K562 (cell line): ENCODE data around the gene RNPEPL1. TPM values are rescaled to one million over a fixed set of nuclear protein-coding genes. Genes with fewer than 3 reads are reported as not detected.

ENCODE experiments used
- AFF4 ChIP-seq: sonication (generic); formaldehyde crosslinking; IDR thresholded peaks from 2 replicates; pipeline ENCODE4 v1.8.0; 2023; ENCODE audit warnings: mild to moderate bottlenecking, missing genetic modification reagents
- BMI1 ChIP-seq: fragments of 150-350 bp; IDR thresholded peaks from 2 replicates; pipeline ENCODE4 v1.6.1; 2014; ENCODE audit warnings: low read length
- BRD4 ChIP-seq: fragments of 200-600 bp; sonication (generic); IDR thresholded peaks from 2 replicates; pipeline ENCODE4 v1.6.1; 2017; ENCODE audit warnings: inconsistent platforms
- HNRNPH1 ChIP-seq: fragments of 200-400 bp; formaldehyde crosslinking; optimal IDR thresholded peaks from 2 replicates; pipeline ENCODE3; 2017; ENCODE audit warnings: low read depth, mild to moderate bottlenecking, low read length, moderate library complexity
- IFI16 ChIP-seq: fragments of 250-450 bp; sonication (Bioruptor Pico); IDR thresholded peaks from 2 replicates; pipeline ENCODE4 v2.1.2; 2022; ENCODE audit warnings: mild to moderate bottlenecking, inconsistent platforms
- PCBP1 ChIP-seq: fragments of 200-400 bp; formaldehyde crosslinking; IDR thresholded peaks from 2 replicates; pipeline ENCODE4 v1.6.1; 2018; ENCODE audit warnings: mild to moderate bottlenecking, low read depth, low read length; ENCODE audit not compliant: poor library complexity, severe bottlenecking
- RFX1 ChIP-seq: fragments of 450-650 bp; IDR thresholded peaks from 2 replicates; pipeline ENCODE4 v1.6.1; 2016; ENCODE audit warnings: mild to moderate bottlenecking, moderate library complexity
- RNF219 ChIP-seq: fragments of 250-450 bp; sonication (Bioruptor Pico); IDR thresholded peaks from 2 replicates; pipeline ENCODE4 v1.5.0; 2022; ENCODE audit warnings: mild to moderate bottlenecking
- SMARCB1 ChIP-seq: IDR thresholded peaks from 2 replicates; pipeline ENCODE4 v1.6.1; 2011; ENCODE audit warnings: improper control_type of control experiment, low read depth; ENCODE audit not compliant: insufficient read length
- STAT5A ChIP-seq: IDR thresholded peaks from 2 replicates; pipeline ENCODE4 v1.6.1; 2012; ENCODE audit warnings: low read length, inconsistent platforms, borderline replicate concordance
- TCF7 ChIP-seq: sonication (generic); IDR thresholded peaks from 2 replicates; pipeline ENCODE4 v1.6.1; 2016; ENCODE audit warnings: antibody characterized with exemption, borderline replicate concordance
- TCFL5 ChIP-seq: fragments of 250-450 bp; sonication (Bioruptor Pico); conservative IDR thresholded peaks from 2 replicates; pipeline ENCODE4 v1.6.1; 2021; ENCODE audit warnings: mild to moderate bottlenecking, moderate library complexity, matching md5 sums
- ZBTB49 ChIP-seq: sonication (generic); formaldehyde crosslinking; IDR thresholded peaks from 2 replicates; pipeline ENCODE4 v1.8.0; 2022; ENCODE audit warnings: missing genetic modification reagents, mild to moderate bottlenecking, borderline replicate concordance
- ZC3H4 ChIP-seq: sonication (generic); formaldehyde crosslinking; IDR thresholded peaks from 2 replicates; pipeline ENCODE4 v1.9.0; 2021; ENCODE audit warnings: missing genetic modification reagents, borderline replicate concordance
- ZEB2 ChIP-seq: fragments of 450-650 bp; IDR thresholded peaks from 2 replicates; pipeline ENCODE4 v1.6.1; 2016
- ZMIZ1 ChIP-seq, 2 experiments: fragments of 150-350 bp in 1 of 2; IDR thresholded peaks; 2 replicates each; pipeline ENCODE4 v1.6.1; 2012 to 2016; ENCODE audit warnings: low read depth in 2 of 2, low read length in 2 of 2, mild to moderate bottlenecking in 1 of 2, moderate library complexity in 1 of 2
- polyA plus RNA-seq, 8 experiments: library from polyadenylated mRNA; depleted of rRNA in 4 of 8; stranded (reverse) in 5 of 8; unstranded in 3 of 8; fragments of >200 nt; fragmentation: Nextera tagmentation in 2 of 8; fragmentation: Illumina TruSeq in 1 of 8; extraction: Ambion mirVana in 2 of 8; extraction: Trizol in 1 of 8; gene quantifications; 2 replicates each; pipeline versions ENCODE4 v1.2.1 to v1.2.3, GENCODE V29; 2011 to 2014; ENCODE audit warnings: inconsistent platforms in 1 of 8, missing spikeins in 1 of 8
- total RNA-seq, 7 experiments: library from RNA; depleted of rRNA in 6 of 7; stranded (reverse); fragments of >200 nt in 6 of 7; fragmentation: Illumina TruSeq in 2 of 7; extraction: Trizol in 2 of 7; gene quantifications; 2 replicates each; pipeline versions ENCODE4 v1.2.1 to v1.2.3, GENCODE V29; 2011 to 2021; ENCODE audit warnings: low replicate concordance in 1 of 7

The RNPEPL1 gene
- total and polyA plus RNA-seq, 9 of the 15 experiments (the other 6 are each of a cell fraction or from before 2014, with no cell fraction given), result 0.07 to 38.7 (median 5.6) TPM

GRCh38 chr2:240604291-240604938 is 36.1 kb downstream of the RNPEPL1 start (continued):
- no peak for TF ChIP-seq RNF219 (CRISPR knock-in tag)
- no peak for TF ChIP-seq AFF4
- no peak for TF ChIP-seq BRD4
- no peak for TF ChIP-seq SMARCB1
- TF ChIP-seq TCFL5 (CRISPR knock-in tag), result no peak
- no peak for TF ChIP-seq ZBTB49 (CRISPR knock-in tag)
- no peak for TF ChIP-seq ZEB2
- TF ChIP-seq STAT5A, result no peak
- no peak for TF ChIP-seq RFX1
- no peak for TF ChIP-seq BMI1
- no peak for TF ChIP-seq IFI16 (CRISPR knock-in tag)
- TF ChIP-seq ZC3H4 (CRISPR knock-in tag), result no peak
- no peak for TF ChIP-seq TCF7
- no peak for TF ChIP-seq ZMIZ1 (IDR thresholded peaks at IDR 0.05; ENCODE audit: low read depth in 2 of 2, low read length in 2 of 2)
- TF ChIP-seq PCBP1, result no peak
- no peak for TF ChIP-seq HNRNPH1
